PC-9 (cell line): ENCODE measurements around the gene TTLL8. TPM values are rescaled to one million over a fixed set of nuclear protein-coding genes. Genes with fewer than 3 reads are reported as not detected.

ENCODE experiments used
- BruUV-seq: library from RNA; stranded (reverse); fragments of 400-500 nt; replicated peaks from 2 replicates; lab custom pipeline; 2021; lab: Mats Ljungman, UMichigan
- CTCF ChIA-PET: fragments of 300-600 bp; sonication (Branson Sonifier 250); formaldehyde crosslinking; loops from one replicate; lab custom pipeline; 2022; ENCODE audit warnings: antibody characterized with exemption; lab: Charles Lee
- POLR2A ChIA-PET: fragments of 300-600 bp; sonication (Branson Sonifier 250); formaldehyde crosslinking; loops from one replicate; lab custom pipeline; 2022; ENCODE audit warnings: antibody characterized with exemption; ENCODE audit not compliant: unreplicated experiment; lab: Charles Lee
- DNase-seq, 2 experiments: peaks; one replicate each; pipeline versions ENCODE4 v3.0.0 to v3.0.0-alpha.2; 2015 to 2022; ENCODE audit warnings: mixed read lengths in 1 of 2
- H2AFZ ChIP-seq: fragments of 200-600 bp; sonication (generic); 2 replicates; pipeline ENCODE4 v1.8.1; 2017; ENCODE audit warnings: antibody characterized with exemption
- H3F3A ChIP-seq: fragments of 200-600 bp; sonication (generic); 2 replicates; pipeline ENCODE4 v1.8.1; 2017; ENCODE audit warnings: antibody characterized with exemption, mild to moderate bottlenecking, low read depth; ENCODE audit not compliant: insufficient read depth
- H3K27ac ChIP-seq: fragments of 200-600 bp; sonication (generic); 2 replicates; pipeline ENCODE4 v1.6.1; 2016; ENCODE audit warnings: mixed run types
- H3K27me3 ChIP-seq: fragments of 200-600 bp; sonication (generic); 2 replicates; pipeline ENCODE4 v1.6.1; 2016; ENCODE audit warnings: low read depth, mixed run types; ENCODE audit not compliant: insufficient read depth
- H3K36me3 ChIP-seq: fragments of 200-600 bp; sonication (generic); 2 replicates; pipeline ENCODE4 v1.6.1; 2016; ENCODE audit warnings: low read depth, mixed run types
- H3K4me1 ChIP-seq: fragments of 200-600 bp; sonication (generic); replicated peaks from 2 replicates; pipeline ENCODE4 v1.6.1; 2016; ENCODE audit warnings: mixed run types; ENCODE audit not compliant: insufficient read depth
- H3K4me2 ChIP-seq: fragments of 200-600 bp; sonication (generic); 2 replicates; pipeline ENCODE4 v1.6.1; 2017; ENCODE audit warnings: mixed run types
- H3K4me3 ChIP-seq: fragments of 200-600 bp; sonication (generic); 2 replicates; pipeline ENCODE4 v1.6.1; 2016; ENCODE audit warnings: mixed run types
- H3K79me2 ChIP-seq: fragments of 200-600 bp; sonication (generic); 2 replicates; pipeline ENCODE4 v1.6.1; 2017; ENCODE audit warnings: low read depth, mixed run types
- H3K9me2 ChIP-seq: fragments of 200-600 bp; sonication (generic); 2 replicates; pipeline ENCODE4 v1.8.1; 2017; ENCODE audit warnings: mild to moderate bottlenecking; ENCODE audit not compliant: insufficient read depth
- H3K9me3 ChIP-seq: fragments of 200-600 bp; sonication (generic); 2 replicates; pipeline ENCODE4 v1.8.1; 2016; ENCODE audit warnings: low read depth; ENCODE audit not compliant: insufficient read depth
- H4K20me1 ChIP-seq: fragments of 200-600 bp; sonication (generic); 2 replicates; pipeline ENCODE4 v1.8.1; 2017; ENCODE audit not compliant: insufficient read depth
- CTCF ChIP-seq: fragments of 200-600 bp; sonication (generic); conservative IDR thresholded peaks from 2 replicates; pipeline ENCODE4 v1.6.1; 2017; ENCODE audit warnings: mixed run types, antibody characterized with exemption, mild to moderate bottlenecking, moderate library complexity
- EZH2 ChIP-seq: fragments of 200-600 bp; sonication (generic); IDR thresholded peaks from 2 replicates; pipeline ENCODE4 v1.8.0; 2017; ENCODE audit warnings: antibody characterized with exemption, low read depth
- intact Hi-C: fragments of 100-400 bp; cut with micrococcal nuclease; formaldehyde crosslinking; loops from one replicate; pipeline ENCODE4 v1.10.0; 2022; ENCODE audit not compliant: unreplicated experiment
- total RNA-seq: library from RNA; stranded (reverse); gene quantifications from 2 replicates; pipeline ENCODE4 v1.2.3, GENCODE V29; 2021

The TTLL8 gene
- total RNA-seq, 1 experiment from 2014 or later, result not detected

- no peak overlapping the region for H3K27ac ChIP-seq
Measured at GRCh38 chr22:50048061-50048765, 9.9 kb downstream of the TTLL8 start.

GRCh38 chr22:50047346-50047745, 10.8 kb downstream of the TTLL8 start:
- Histone ChIP-seq H4K20me1 (peaks cover 6% of the 10 kb centered on the region; the same call in 1 of the 2 replicates), H2AFZ (no peak overlapping the region), H3K27me3 (peaks cover 98% of the 10 kb centered on the region), H3K4me1 (no peaks in the 10 kb centered on the region), H3K79me2 (no peaks in the 10 kb centered on the region), H3K9me3 (no peaks in the 10 kb centered on the region), H3K9me2 (no peaks in the 10 kb centered on the region), H3K36me3 (no peaks in the 10 kb centered on the region), H3K27ac (no peak overlapping the region), H3K4me3 (no peak overlapping the region), H3F3A (no peaks in the 10 kb centered on the region), H3K4me2 (no peak overlapping the region)
- no peak for TF ChIP-seq CTCF
- no peak for TF ChIP-seq EZH2
- CTCF ChIA-PET, result no interaction called here
- POLR2A ChIA-PET, result no interaction called here
- no peak for DNase-seq
- BruUV-seq, result no TSS peak
- intact Hi-C loops, result no loop called here

More at GRCh38 chr22:50048061-50048765, 9.9 kb downstream of the TTLL8 start:
- DNase-seq, result no peak
- H3K4me1 ChIP-seq, result no peaks in the 10 kb centered on the region
- H3K9me2 ChIP-seq, result no peaks in the 10 kb centered on the region
- intact Hi-C loops, result no loop called here
- H3K4me3 ChIP-seq, result no peak overlapping the region
- POLR2A ChIA-PET, result no interaction called here
- TF ChIP-seq EZH2, result no peak
- no peak for TF ChIP-seq CTCF
- H3F3A ChIP-seq, result no peaks in the 10 kb centered on the region
- CTCF ChIA-PET, result no interaction called here
- H3K4me2 ChIP-seq, result no peak overlapping the region
- H2AFZ ChIP-seq, result no peak overlapping the region
- no peaks in the 10 kb centered on the region for H3K36me3 ChIP-seq
- peaks cover 98% of the 10 kb centered on the region for H3K27me3 ChIP-seq
- peaks cover 6% of the 10 kb centered on the region; the same call in 1 of the 2 replicates for H4K20me1 ChIP-seq
- no TSS peak for BruUV-seq
- H3K79me2 ChIP-seq, result no peaks in the 10 kb centered on the region
- H3K9me3 ChIP-seq, result no peaks in the 10 kb centered on the region

DNA sequence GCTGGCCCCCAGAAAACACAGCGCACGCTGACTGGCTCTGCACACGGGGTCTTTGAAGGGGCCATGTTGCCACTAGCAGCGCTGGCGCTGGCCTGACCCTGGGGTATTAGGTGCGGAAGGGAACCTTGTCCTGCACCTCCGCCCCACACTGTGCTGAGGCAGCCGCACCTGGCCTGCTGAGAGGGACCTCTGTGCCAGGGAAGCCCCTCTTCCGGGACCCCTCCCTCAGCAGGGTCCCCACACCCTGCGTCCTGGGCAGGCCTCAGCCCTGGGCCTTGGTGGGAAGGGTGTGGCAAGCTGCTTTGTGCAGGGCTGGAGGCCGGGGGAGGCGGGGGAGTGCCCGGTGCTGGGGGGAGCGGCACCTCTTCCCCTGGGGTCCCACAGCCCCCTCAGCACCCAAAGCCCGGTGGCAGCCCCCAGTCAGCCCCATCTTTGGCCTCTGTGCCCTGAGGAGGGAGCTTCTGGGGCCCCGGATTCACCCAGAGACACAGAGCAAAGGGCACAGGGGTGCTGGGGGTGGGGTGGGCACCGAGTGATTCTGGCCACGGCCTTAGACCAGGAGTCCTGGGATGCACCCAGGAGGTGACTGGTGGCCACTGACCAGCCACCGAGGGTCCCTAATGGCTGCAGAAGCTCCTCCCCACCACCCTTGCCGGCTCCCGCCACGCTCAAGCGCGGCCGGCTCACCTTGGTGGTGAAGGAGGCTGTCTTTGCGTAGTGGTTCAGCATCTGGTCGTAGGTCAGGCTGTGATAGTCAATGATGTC, 11.4 kb downstream of the TTLL8 start:
- intact Hi-C loops, result no loop called here
- POLR2A ChIA-PET, result no interaction called here
- BruUV-seq, result no TSS peak
- Histone ChIP-seq H4K20me1 (peaks cover 6% of the 10 kb centered on the region; the same call in 1 of the 2 replicates), H2AFZ (no peak overlapping the region), H3K9me3 (no peaks in the 10 kb centered on the region), H3K27ac (no peak overlapping the region), H3K4me1 (no peaks in the 10 kb centered on the region), H3K36me3 (no peaks in the 10 kb centered on the region), H3F3A (no peaks in the 10 kb centered on the region), H3K79me2 (no peaks in the 10 kb centered on the region), H3K27me3 (peaks cover 97% of the 10 kb centered on the region), H3K4me2 (no peak overlapping the region), H3K4me3 (no peak overlapping the region), H3K9me2 (no peaks in the 10 kb centered on the region)
- CTCF ChIA-PET, result no interaction called here
- no peak for DNase-seq
- no peak for TF ChIP-seq CTCF
- no peak for TF ChIP-seq EZH2
